ENCODE data around the gene KLHL9.

GRCh38 chr9:21305213-21305612, 30.0 kb downstream of the KLHL9 start, which contains the start of gene IFNA5:
- TF ChIP-seq ZNF362 (tag by site-specific recombination; IDR thresholded peaks at IDR 0.05), result no peak
- TF ChIP-seq CTCF (tag by site-specific recombination; IDR thresholded peaks at IDR 0.05), result no peak
- TF ChIP-seq YY2 (tag by site-specific recombination; IDR thresholded peaks at IDR 0.05), result no peak
- TF ChIP-seq GFI1B (tag by site-specific recombination; IDR thresholded peaks at IDR 0.05), result no peak
- TF ChIP-seq ZNF513 (tag by site-specific recombination; IDR thresholded peaks at IDR 0.05), result no peak
- TF ChIP-seq ZEB2 (tag by site-specific recombination; IDR thresholded peaks at IDR 0.05), result no peak
- TF ChIP-seq ZBTB26 (tag by site-specific recombination; optimal IDR thresholded peaks at IDR 0.05), result no peak
- no peak for TF ChIP-seq ZNF416 (tag by site-specific recombination; IDR thresholded peaks at IDR 0.05)
- TF ChIP-seq ZBTB1 (tag by site-specific recombination; IDR thresholded peaks at IDR 0.05), result no peak
- no peak for TF ChIP-seq ZBTB8A (tag by site-specific recombination; IDR thresholded peaks at IDR 0.05)
- TF ChIP-seq ZNF704 (tag by site-specific recombination; IDR thresholded peaks at IDR 0.05), result no peak
- no peak for TF ChIP-seq ZBTB17 (tag by site-specific recombination; IDR thresholded peaks at IDR 0.05)
- no peak for TF ChIP-seq REST (tag by site-specific recombination; IDR thresholded peaks at IDR 0.05)
- no peak for TF ChIP-seq ZNF776 (tag by site-specific recombination; IDR thresholded peaks at IDR 0.05; ENCODE audit: borderline replicate concordance)

Measured in HEK293 (cell line).